AML-193 (cell line): ENCODE data around the gene PTAFR.
A peak's percentile ranks its signal among the peaks of the same experiment; 100 is the strongest.

Source experiments
- DNase-seq, 2 experiments: peaks; one replicate each; lab custom pipeline; 2025; lab: John Stamatoyannopoulos, UW

Gene PTAFR, protein sequence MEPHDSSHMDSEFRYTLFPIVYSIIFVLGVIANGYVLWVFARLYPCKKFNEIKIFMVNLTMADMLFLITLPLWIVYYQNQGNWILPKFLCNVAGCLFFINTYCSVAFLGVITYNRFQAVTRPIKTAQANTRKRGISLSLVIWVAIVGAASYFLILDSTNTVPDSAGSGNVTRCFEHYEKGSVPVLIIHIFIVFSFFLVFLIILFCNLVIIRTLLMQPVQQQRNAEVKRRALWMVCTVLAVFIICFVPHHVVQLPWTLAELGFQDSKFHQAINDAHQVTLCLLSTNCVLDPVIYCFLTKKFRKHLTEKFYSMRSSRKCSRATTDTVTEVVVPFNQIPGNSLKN

DNA sequence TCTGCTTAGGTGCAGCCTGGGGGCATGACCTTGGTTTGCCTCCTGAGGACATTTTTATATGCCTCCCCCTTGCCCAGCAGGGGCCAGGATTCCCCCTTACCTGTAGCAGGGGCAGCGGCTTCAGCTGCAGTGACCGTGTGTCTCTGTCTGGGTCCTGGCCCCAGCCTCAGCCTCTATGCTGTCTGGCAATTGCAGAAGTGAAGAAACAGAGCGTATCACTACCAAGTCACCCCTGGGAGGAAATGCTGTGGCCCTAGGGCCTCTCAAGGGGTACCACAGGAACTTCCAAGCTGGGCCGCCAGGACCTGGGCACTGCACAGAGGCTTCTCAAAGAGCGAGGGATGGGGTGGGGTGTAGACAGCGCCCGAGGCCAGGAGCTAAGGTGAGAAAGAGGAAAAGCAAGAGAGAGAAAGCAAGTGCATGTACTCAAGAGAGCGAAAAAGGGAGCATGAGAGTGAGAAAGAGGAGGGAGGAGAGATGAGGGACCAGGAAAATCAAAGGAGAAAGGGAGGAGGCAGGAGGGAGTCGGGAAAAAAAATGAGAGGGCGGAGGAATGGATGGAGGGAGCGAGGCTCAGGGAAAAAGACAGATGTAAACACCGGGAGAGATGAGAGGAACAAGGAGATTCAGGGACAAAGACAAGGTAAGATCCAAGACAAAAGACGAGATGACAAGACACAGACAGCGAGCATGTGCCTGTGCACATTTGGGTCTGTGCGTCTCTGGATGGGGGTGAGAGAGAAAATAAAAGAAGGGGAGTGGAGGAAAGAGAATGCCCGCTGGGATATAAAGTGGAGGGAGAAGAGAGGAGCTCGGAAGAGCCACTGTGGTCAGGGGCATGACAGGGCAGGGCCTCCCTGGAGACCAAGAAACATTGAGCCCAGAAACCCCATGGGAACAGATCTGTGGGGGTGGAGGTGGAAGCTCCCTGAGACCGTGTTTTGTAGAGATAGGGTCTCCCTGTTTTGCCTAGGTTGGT is at the start of gene PTAFR:
TSS of gene PTAFR (minus strand) at position 199 of the 979 bp plus-strand sequence. CDS start 25,669 bp downstream, outside the sequence.
- DNase-seq = peak; percentile 75 to 76

DNA sequence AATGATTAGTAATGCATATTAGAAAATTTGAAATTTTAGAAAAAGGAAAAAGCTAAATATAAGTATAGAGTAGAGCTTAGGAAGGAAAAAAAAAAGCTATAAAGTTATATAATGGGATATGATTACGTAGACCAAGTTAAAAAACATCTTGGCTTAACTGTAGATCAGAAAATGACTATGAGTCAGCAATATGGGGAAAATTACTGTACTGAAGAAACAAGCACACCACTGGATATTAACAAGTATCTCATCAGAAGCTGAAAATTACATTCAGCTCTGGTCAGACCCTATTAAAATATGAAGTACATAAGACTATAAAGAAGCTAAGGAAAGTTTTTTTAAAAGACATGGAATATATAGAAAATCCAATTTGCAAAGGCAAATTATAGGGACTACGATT is 36.8 kb upstream of the PTAFR start:
- DNase-seq = no peak

DNA sequence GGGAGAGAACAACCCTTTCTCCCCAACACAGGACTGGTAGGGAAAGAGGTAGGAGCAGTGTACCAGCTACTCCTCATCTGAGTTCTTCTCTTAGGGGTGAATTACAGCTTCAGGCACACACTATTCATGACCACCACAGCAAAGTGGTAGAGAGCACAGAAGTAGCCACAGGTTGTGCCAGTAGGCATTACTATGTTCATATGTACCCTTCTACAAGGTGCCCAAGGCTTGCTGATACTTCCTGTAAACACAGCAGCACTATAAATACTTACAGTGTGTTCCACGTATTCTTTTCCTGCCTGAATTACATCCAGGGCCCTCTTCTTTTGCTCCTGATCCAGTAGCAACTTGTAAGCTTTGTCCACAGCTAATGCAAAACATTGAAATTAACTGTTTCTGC is 33.2 kb upstream of the PTAFR start:
- no peak for DNase-seq

DNA sequence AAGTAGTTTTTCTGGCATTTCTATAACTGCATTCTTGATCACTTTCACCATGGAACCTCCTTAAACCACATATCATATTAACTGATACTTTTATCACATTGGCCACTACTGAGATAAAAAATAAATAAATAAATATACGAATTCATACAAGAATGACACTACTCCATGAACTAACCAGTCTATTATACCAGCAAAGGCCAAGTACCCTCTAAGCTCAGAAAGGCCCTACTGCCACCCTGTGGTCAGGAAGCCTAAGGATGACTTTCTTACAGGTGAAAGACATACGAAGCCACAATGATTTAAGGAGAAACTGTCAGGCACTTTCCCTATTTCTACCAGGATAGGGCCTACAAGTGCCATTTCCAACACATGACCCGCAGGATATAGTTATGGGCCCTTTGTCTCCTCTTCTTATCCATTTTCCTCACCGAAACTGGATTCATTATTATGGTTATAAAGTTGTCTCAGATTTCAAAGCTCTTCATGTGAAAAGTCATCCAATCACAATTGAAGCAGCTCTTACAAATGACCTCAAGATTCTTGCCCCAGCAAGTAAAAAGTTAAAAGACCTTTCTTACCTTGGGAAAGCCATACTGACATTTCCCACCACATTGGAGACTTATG is 32.4 kb upstream of the PTAFR start:
- DNase-seq = peak; percentile 63 to 69

DNA sequence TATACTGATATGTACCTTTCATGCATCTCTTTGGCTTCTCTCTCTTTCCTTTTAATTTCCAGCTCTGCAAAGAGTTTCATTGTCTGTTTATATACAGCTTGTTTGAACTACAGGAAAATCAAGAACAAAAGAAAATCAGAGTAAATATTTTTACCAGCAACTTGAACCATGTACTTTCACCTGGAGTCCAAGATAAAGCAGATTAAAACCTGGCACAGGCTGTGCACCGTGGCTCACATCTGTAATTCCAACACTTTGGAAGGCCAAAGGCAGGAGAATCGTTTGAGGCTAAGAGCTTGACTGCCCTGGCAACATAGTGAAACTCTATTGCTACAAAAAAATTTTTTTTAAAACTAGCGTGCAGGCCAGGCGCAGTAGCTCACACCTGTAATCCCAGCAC is 28.8 kb upstream of the PTAFR start:
- no peak for DNase-seq

DNA sequence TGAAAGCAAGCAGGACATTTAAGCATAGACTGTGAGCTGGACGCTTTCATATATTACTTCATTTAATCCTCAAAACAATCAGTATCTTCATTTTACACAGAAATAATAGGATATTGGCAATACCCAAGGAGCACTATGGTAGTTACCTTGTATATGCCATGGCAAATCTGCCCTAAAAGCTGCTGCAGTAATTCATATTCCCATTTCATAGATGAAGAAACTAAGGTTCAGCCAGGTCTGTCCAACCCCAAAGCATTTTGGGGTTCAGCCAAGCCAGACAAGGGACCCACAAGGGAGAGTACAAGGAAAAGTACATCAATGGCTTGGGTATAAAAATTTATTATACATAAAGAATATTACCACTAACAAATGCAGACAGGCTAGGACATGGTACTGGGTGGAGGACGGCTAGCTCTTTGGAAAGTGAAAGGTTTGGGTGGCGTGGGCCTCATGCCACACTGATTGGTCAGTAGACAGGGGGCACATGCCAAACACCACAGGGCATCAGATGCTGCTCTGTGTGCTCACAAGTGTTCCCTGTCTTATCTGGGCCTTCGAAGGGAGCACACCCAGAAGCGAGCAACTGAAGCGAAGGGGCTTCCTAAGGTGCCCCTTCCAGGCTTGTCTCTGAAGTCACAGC is 23.9 kb upstream of the PTAFR start:
- DNase-seq = no peak

DNA sequence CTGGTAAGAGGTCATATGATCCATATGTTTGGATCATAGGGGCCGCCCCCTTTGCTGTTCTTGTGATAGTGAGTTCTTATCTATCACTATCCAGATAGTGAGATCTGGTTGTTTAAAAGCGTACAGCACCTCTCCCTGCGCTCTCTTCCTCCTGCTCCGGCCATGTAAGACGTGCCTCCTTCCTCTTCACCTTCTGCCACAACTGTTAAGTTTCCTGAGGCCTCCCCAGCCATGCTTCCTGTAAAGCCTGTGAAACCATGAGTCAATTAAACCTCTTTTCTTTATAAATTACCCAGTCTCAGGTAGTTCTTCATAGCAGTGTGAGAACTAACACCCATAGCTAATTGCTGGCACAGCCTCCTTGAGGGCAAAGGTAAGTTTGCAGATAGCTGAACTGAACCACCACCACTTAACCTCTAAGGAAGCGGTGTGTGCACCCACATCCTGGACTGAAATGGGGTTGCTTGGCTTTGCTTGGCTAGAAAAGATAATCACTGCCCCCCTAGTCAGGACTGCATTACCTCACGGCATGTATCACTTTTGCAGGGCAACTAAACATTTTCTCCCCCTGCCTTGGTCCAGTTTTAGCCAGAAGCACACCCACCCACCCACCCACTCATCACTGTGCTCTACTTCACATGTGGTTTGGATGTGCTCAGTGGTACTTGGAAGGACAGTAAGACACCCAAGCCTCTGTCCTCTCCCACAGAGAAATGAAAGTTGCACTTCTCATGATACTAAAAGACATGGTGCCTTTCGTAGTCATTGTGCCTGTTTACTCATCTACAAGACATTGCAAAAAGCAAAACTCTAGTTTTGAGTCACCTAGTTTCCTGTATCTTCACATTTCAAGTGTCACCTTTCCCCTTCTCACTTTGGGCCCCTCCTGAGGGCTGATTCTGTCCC is 23.1 kb upstream of the PTAFR start:
- DNase-seq = no peak

DNA sequence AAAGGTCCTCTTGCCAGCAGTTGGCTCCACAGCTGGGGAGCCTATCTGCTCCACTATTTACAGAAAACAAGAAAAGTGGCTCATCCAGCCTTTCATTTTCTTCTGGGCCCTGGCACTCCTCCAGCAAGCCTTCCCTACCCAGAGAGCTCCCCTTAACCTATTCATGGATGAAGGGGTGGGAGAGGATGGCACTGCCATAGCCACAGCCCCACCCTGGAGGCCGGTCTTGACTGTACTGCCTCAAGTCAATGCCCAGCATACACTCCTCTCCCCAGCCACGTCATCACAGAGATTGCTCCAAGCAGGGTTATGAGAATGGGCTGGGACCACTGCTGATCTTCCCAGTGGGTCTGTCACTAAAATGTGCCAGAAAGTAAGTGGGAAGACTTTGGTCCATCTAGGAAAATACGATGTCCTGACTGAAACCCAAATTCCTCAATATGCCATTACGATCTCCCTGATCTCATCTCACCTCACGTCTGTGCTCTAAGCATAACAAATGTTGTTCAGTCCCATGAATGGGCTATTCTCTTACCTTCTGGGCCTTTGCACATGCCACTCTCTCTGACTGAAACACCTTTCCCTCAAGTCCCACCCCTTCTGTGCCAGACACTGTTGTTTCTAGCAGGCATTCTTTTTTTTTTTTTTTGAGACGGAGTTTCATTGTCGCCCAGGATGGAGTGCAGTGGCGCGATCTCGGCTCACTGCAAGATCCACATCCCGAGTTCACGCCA is 21.4 kb upstream of the PTAFR start:
- DNase-seq = no peak

DNA sequence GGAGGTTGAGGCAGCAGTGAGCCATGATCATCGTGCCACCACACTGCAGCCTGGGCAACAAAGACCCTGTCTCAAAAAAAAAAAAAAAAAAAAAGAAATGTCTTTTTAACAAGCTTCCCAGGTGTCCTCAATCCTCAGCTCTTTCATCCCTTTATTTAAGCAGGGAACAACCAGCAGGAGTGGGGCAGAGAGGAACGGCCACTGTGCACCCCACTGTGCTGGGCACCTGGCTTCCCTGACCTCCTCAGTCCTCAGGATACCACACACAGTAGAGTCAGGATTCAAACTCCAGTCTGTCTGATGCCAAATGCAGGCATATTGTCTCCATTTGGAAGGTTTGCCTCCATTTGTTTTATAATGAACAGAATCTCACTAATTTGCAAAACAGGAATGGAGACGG is 19.8 kb upstream of the PTAFR start:
- no peak for DNase-seq

DNA sequence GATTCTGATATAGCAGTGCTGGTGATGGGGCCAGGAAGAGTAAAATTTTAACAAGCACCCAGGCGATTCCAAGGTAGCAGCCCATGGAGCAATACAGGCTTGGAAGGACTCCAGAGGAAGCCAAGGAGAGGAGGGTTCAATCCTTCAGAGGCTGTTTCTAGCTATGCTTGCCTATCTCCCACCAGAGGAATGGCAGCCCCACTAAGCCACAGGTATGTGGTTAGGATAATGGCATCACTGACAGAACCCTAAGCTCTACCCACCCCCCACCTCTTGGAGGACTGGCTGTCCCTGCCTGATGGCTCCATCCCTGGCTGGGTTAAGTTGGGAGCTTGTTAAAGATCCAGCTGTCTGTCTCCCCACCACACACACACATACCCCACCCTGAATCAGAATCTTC is 19.3 kb upstream of the PTAFR start:
- no peak for DNase-seq

DNA sequence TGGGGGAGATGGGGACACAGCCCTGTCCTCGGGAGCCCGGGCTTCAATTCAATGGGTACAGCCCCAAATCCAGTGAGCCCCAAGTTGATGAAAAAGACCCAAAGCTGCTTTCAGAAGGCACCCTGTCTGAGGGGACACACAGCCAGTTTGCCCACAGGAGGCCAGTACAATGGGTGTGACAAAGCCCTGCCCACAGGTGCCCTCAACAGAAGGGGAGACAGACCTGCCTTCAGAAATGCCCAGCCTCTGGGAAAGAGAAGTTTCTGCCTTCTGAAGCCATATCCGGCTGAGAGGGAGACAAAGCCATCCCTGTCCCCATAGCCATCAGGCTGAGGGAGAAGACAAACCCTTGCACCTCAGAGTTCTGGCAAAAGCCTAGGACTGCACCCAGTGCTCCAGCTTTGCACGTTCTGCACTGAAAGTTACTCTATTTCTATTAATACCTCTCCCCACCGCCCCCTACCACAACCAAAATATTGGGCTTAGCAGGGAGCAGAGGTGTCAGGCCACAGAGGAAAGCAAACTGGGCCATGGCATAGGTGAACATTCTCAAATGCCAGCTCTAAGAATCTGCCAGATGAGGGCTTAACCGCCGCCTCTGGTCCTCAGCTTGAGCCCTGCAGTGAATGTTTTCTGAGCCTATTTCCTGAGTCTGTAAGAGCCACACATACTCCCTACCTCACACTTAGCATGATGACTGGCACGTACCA is 18.0 kb upstream of the PTAFR start:
- no peak for DNase-seq

DNA sequence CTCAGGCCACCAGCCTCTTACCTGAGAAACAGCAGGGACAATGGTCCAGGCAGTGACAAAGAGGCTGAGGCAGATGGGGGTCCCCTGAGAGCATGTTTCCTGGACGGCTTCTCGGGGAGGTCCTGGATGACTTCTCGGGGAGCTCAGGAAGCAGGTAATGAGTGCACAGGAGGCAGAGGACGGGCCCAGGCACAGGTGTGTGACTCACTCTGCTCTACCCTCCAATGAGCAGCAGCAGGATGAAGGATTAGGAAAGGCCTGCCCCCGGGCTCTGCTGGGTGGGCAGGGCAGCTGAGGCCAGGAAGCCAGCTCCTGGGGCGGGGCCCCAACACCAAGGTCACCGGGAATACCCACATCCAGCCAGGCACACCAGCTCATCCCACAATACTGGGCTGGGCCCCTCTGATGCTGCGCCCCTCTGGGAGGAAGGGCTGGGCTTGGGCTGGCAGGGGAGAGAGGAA is 17.2 kb upstream of the PTAFR start:
- DNase-seq = no peak

DNA sequence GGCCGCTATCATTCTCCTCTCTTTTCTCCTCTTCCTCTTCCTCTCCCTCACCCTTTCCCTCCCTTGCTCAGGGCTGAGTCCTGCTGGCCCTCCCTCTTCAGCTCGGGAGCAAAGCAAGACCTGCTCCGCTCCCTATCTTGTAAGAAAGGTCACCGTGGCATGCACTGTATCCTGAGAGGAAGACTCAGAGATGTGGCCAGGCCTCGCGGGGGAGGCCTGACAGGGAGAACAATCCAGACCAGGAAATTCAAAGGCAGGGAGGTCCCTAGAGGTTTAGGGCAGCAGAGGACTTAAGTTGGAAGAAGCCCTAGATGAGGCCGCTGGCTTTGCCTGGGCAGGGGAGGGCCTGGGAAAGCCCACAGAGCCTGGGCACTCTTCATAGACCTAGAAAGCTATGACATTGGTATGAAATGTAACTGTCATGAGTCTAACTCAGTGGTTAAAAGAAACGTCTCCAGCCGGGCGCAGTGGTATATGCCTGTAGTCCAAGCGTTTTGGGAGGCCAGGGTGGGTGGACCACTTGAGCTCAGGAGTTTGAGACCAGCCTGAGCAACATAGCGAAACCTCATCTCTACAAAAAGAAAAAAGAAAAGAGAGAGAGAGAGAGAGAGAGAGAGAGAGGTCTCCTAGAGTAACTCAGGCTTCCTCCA is 14.6 kb upstream of the PTAFR start:
- no peak for DNase-seq

DNA sequence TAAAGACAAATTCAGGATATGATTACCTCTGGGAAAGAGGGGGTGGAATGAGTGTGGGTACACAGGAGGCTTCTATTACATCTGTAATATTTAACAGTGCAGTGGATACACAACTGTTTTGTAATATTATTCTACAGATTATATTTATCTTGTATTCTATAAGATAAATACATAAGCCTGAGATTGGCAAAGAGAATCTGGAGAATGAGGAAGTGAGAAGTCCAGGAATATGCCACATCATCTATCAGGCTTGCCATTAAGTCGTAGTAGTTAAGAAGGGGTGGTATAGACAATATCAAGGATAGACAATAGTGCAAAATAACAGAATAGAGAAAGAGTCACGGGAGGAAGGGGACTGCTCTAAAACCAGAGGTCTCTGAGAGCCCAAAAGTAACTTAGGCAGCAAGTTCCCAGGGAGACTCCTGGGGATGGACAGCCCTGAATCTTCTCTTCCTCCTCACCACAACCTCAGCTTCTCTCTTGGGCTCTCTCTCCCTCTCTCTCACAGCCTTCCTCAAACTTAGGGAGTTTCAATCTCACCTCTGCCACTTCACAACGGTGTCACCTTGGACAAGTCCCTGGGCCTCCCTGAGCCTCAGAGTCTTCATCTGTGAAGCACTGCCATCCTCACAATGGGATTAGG is 14.0 kb upstream of the PTAFR start:
- DNase-seq = no peak

DNA sequence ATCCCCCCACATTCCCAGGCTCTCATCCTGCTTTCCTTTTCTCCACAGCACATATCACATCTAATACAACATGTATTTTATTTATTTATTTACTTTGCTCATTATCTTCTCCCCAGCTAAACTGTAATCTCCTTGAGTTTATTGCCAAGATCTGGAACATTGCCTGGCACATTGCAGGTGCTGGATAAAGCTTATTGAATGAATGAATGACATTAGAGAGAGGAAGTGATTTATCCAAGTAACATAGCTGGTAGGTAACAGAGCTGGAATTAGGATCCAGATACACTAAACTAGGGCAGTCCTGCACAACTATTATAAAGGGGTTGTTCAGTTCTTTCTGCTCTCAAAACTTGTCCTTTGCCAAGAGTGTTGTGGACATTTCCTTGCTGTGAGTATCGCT is 8.6 kb upstream of the PTAFR start:
- DNase-seq = no peak

DNA sequence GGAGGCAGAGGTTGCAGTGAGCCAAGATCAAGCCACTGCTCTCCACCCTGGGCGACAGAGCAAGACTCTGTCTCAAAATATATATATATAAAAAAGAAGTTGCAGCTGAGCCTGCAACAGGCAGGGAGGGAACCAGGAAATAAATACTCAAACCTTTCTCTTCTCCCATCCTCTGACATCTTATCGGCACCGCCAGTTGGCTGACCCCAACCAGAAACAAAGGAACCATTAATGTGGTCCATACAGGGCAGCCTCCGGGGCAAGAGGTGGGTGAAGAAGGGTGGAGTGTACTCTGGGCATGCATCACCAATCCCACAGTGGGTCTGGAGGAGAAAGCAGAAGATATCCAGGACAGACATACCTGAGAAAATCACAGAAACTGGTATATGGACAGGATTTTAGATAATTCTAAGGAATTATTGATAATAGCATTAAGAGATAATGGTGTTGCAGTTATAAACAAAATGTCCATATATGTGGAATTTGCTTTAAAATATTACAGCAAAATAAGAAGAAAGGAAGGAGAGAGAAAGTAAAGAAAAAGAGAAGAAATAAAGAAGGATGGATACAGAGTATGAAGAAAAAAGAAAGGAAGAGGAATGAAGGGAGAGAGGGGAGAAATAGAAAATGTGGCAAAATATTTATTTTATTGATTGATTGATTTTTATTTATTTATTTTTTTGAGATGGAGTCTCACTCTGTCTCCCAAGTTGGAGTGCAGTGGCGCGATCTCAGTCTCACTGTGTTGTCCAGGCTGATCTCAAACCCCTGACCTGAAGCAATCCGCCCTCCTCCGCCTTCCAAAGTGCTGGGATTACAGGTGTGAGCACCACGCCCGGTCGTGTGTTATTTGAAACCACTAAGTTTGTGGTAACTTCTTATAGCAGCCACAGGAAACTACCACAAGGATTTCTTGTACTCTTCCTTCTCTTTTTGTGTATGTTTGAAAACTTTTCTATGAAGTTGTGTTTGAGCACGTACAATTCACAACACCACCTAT is 4.1 kb upstream of the PTAFR start:
- DNase-seq = no peak
